A549 (cell line): ENCODE measurements around the gene MPDU1. TPM values are rescaled to one million over a fixed set of nuclear protein-coding genes. Genes with fewer than 3 reads are reported as not detected.

Experiments used
- ATAC-seq, 2 experiments: fragments of 200-7000 bp in 1 of 2; fragments of >200 bp in 1 of 2; cut with Nextera tagmentation in 1 of 2; cut with Tn5 transposase in 1 of 2; 3 replicates each; pipeline versions ENCODE4 v1.8.0 to v1.9.1; 2018 to 2020; ENCODE audit warnings: mild to moderate bottlenecking in 1 of 2, moderate library complexity in 1 of 2
- CTCF ChIA-PET: fragments of 300-600 bp; sonication (Branson Sonifier 250); formaldehyde crosslinking; extraction: SDS; loops from one replicate; lab custom pipeline; 2021; ENCODE audit warnings: antibody characterized with exemption, inconsistent platforms; lab: Yijun Ruan, JAX
- POLR2A ChIA-PET: fragments of 350-600 bp; formaldehyde crosslinking; extraction: SDS; loops from one replicate; lab custom pipeline; 2021; ENCODE audit warnings: antibody characterized with exemption, inconsistent platforms; lab: Yijun Ruan, JAX
- DNase-seq, 2 experiments: peaks; one replicate each; pipeline versions ENCODE4 v3.0.0 to v3.0.0-alpha.2; 2011 to 2016; ENCODE audit warnings: low read depth in 1 of 2, low spot score in 1 of 2
- FAIRE-seq: peaks from 2 replicates; lab custom pipeline; 2011; peaks lifted over from hg19 to GRCh38; lab: Jason Lieb, UNC
- H3K27ac ChIP-seq, 2 experiments: fragments of >200 bp; sonication (Bioruptor Twin); formaldehyde crosslinking; 3 replicates each; pipeline ENCODE4 v1.5.1; 2016 to 2017
- H3K4me1 ChIP-seq: fragments of >200 bp; sonication (Bioruptor Twin); formaldehyde crosslinking; 3 replicates; pipeline ENCODE4 v1.6.1; 2016
- H3K4me2 ChIP-seq: fragments of >200 bp; sonication (Bioruptor Twin); formaldehyde crosslinking; 3 replicates; pipeline ENCODE4 v1.6.1; 2016
- H3K4me3 ChIP-seq: fragments of >200 bp; sonication (Bioruptor Twin); formaldehyde crosslinking; 3 replicates; pipeline ENCODE4 v1.5.1; 2016
- H3K9me3 ChIP-seq: fragments of >200 bp; sonication (Bioruptor Twin); formaldehyde crosslinking; 3 replicates; pipeline ENCODE4 v1.6.1; 2016
- CBX8 ChIP-seq: fragments of 200-600 bp; sonication (generic); IDR thresholded peaks from 2 replicates; pipeline ENCODE4 v1.6.1; 2016
- FOSB ChIP-seq: fragments of 250-450 bp; sonication (Bioruptor Pico); IDR thresholded peaks from 2 replicates; pipeline ENCODE4 v1.5.0; 2020; ENCODE audit warnings: mild to moderate bottlenecking, moderate library complexity
- FOXS1 ChIP-seq: fragments of 250-450 bp; sonication (Bioruptor Pico); IDR thresholded peaks from 2 replicates; pipeline ENCODE4 v1.5.0; 2020; ENCODE audit warnings: mild to moderate bottlenecking, moderate library complexity
- GATA3 ChIP-seq: IDR thresholded peaks from 2 replicates; pipeline ENCODE4 v1.6.1; 2012; ENCODE audit warnings: borderline replicate concordance
- HOXB13 ChIP-seq: fragments of 250-450 bp; sonication (Bioruptor Pico); IDR thresholded peaks from 2 replicates; pipeline ENCODE4 v1.5.0; 2020; ENCODE audit warnings: low read depth, mild to moderate bottlenecking, moderate library complexity
- JUN ChIP-seq, 2 experiments: fragments of >200 bp; sonication (Bioruptor Twin); formaldehyde crosslinking; IDR thresholded peaks; 2 replicates in 1 of 2; 3 replicates in 1 of 2; pipeline ENCODE4 v1.6.1; 2016 to 2017
- JUNB ChIP-seq: fragments of >200 bp; sonication (Bioruptor Twin); formaldehyde crosslinking; IDR thresholded peaks from 2 replicates; pipeline ENCODE4 v1.6.1; 2016
- KDM1A ChIP-seq: fragments of 200-600 bp; sonication (generic); IDR thresholded peaks from 2 replicates; pipeline ENCODE4 v1.6.1; 2016; ENCODE audit warnings: low read depth, mild to moderate bottlenecking
- MAZ ChIP-seq: fragments of 150-350 bp; IDR thresholded peaks from 2 replicates; pipeline ENCODE4 v1.6.1; 2014; ENCODE audit warnings: antibody characterized with exemption, low read depth, low read length, borderline replicate concordance
- NFE2L2 ChIP-seq: fragments of 150-350 bp; conservative IDR thresholded peaks from 2 replicates; pipeline ENCODE4 v1.6.1; 2014; ENCODE audit warnings: low read length
- NPAS2 ChIP-seq: fragments of 250-450 bp; sonication (Bioruptor Pico); IDR thresholded peaks from 2 replicates; pipeline ENCODE4 v1.8.0; 2022; ENCODE audit warnings: mild to moderate bottlenecking, moderate library complexity, borderline replicate concordance
- PHF8 ChIP-seq: fragments of 200-600 bp; sonication (generic); IDR thresholded peaks from 2 replicates; pipeline ENCODE4 v1.6.1; 2016; ENCODE audit warnings: low read depth, mild to moderate bottlenecking, antibody characterized with exemption, moderate library complexity, borderline replicate concordance
- POLR2A ChIP-seq: IDR thresholded peaks from 2 replicates; pipeline ENCODE4 v1.6.1; 2012; ENCODE audit warnings: mild to moderate bottlenecking, low read length
- POLR2AphosphoS2 ChIP-seq: conservative IDR thresholded peaks from 2 replicates; pipeline ENCODE4 v1.6.1; 2012; ENCODE audit warnings: low read length, improper control_type of control experiment, inconsistent platforms
- RCOR1 ChIP-seq: fragments of 150-350 bp; IDR thresholded peaks from 2 replicates; pipeline ENCODE4 v1.6.1; 2014; ENCODE audit warnings: antibody characterized with exemption, low read length, low read depth
- RFX5 ChIP-seq: fragments of 450-650 bp; IDR thresholded peaks from 2 replicates; pipeline ENCODE4 v1.7.1; 2014; ENCODE audit warnings: antibody characterized with exemption, mild to moderate bottlenecking, moderate library complexity
- RNF2 ChIP-seq: fragments of 200-600 bp; sonication (generic); IDR thresholded peaks from 2 replicates; pipeline ENCODE4 v1.6.1; 2016; ENCODE audit warnings: low read depth, mild to moderate bottlenecking, antibody characterized with exemption, moderate library complexity, borderline replicate concordance
- SMC3 ChIP-seq: fragments of >200 bp; sonication (Bioruptor Twin); formaldehyde crosslinking; IDR thresholded peaks from 3 replicates; pipeline ENCODE4 v1.6.1; 2018; ENCODE audit warnings: inconsistent platforms
- ZFP36 ChIP-seq: fragments of 450-650 bp; IDR thresholded peaks from 2 replicates; pipeline ENCODE4 v1.6.1; 2014; ENCODE audit warnings: borderline replicate concordance; ENCODE audit not compliant: partially characterized antibody
- WGBS: methylation state at CpG from one replicate; pipeline ENCODE4 v1.1.6; 2017; ENCODE audit errors: missing lambda C conversion rate; 5-methylcytosine and 5-hydroxymethylcytosine counted together
- polyA plus RNA-seq, 4 experiments: library from polyadenylated mRNA; depleted of rRNA in 3 of 4; stranded (reverse); fragments of >200 nt; fragmentation: RNase III in 1 of 4; extraction: RNeasy Plus Mini Kit Qiagen cat#74134 plus additional on column Dnase treatment in 1 of 4; gene quantifications; 2 replicates in 3 of 4; 3 replicates in 1 of 4; pipeline ENCODE4 v1.2.3, GENCODE V29; 2011 to 2017
- TF ChIP-seq, protein P1 (sequence below): fragments of >200 bp; sonication (Bioruptor Twin); formaldehyde crosslinking; IDR thresholded peaks from 3 replicates; pipeline ENCODE4 v1.5.1; 2016
- TF ChIP-seq, protein P2 (sequence below): fragments of >200 bp; sonication (Bioruptor Twin); formaldehyde crosslinking; IDR thresholded peaks from 3 replicates; pipeline ENCODE4 v1.6.1; 2016
- TF ChIP-seq, protein P3 (sequence below): IDR thresholded peaks from 2 replicates; pipeline ENCODE4 v1.6.1; 2012

MPDU1 gene
- polyA plus RNA-seq, 2 of the 4 experiments (the other 2 are of a cell fraction), result 134 to 148 TPM

DNA sequence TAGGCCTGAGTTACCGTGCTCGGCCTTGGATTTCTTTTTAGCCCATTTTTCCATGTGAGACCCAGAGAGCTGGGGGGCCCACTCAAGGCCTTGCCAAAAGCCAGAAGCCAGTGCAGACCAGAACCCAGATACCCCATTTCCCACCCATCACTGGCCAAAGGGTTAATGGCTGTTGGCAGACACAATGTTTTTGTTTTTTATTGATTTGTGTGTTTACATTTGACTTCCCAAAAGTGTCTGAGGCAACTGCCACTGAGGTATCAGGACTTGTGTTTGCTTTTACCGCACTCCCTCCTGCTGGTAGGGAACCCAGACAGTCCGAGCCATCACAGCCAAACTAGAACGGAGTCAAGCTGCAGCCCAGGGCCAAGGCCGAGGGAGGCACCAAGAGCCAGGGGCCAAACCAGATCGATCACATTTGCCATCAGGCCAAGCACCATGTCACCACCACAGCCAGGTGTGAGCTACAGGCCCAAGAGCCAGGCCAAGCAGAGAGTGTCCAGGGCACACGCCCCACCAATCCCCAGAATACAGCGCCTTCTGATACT lies 42.5 kb upstream of the MPDU1 start (continued):
- no peak for TF ChIP-seq MAZ

DNA sequence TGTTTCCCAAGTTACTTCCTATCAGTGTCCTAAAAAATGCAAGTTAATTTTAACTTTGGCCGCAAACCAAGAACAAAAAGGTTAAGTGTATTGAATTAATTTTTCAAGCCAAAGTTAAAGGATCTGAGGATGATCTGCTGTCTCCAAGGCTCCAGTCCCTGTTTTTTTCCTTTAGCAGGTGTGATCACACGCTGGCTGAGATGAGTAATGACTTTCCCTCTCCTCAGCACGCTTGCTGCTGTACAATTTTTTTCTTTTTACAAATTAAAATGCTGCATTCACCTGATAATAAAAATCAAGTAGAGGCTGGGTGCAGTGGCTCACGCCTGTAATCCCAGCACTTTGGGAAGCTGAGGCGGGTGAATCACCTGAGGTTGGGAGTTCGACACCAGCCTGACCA lies 38.7 kb upstream of the MPDU1 start:
- CTCF ChIA-PET, result interaction anchor here (16.8 kb wide), 1 partner anchor 15 kb away, joined by 190 read pairs; the partner anchor contains the start of genes SENP3 and TNFSF13
- DNase-seq (no peak), ATAC-seq (no peak), FAIRE-seq (peak; percentile 88)
- Histone ChIP-seq H3K27ac (no peak overlapping the region), H3K4me3 (no peak overlapping the region), H3K4me2 (no peak overlapping the region)
- WGBS, result 69% methylated on average over 6 of the region's 6 CpGs
- TF ChIP-seq KDM1A (no peak), POLR2AphosphoS2 (no peak), FOSB (CRISPR knock-in tag) (no peak), PHF8 (no peak), NPAS2 (CRISPR knock-in tag) (no peak), ZFP36 (no peak), JUNB (no peak), GATA3 (no peak), FOXS1 (CRISPR knock-in tag) (no peak), RCOR1 (no peak), NFE2L2 (no peak), CBX8 (no peak)
- TF ChIP-seq, protein P1, sequence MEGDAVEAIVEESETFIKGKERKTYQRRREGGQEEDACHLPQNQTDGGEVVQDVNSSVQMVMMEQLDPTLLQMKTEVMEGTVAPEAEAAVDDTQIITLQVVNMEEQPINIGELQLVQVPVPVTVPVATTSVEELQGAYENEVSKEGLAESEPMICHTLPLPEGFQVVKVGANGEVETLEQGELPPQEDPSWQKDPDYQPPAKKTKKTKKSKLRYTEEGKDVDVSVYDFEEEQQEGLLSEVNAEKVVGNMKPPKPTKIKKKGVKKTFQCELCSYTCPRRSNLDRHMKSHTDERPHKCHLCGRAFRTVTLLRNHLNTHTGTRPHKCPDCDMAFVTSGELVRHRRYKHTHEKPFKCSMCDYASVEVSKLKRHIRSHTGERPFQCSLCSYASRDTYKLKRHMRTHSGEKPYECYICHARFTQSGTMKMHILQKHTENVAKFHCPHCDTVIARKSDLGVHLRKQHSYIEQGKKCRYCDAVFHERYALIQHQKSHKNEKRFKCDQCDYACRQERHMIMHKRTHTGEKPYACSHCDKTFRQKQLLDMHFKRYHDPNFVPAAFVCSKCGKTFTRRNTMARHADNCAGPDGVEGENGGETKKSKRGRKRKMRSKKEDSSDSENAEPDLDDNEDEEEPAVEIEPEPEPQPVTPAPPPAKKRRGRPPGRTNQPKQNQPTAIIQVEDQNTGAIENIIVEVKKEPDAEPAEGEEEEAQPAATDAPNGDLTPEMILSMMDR, result no peak
- TF ChIP-seq, all 56 proteins: peak for 0
- no peaks in the 10 kb centered on the region for H3K9me3 ChIP-seq
- peaks cover 13% of the 10 kb centered on the region for H3K4me1 ChIP-seq
- POLR2A ChIA-PET, result no interaction called here

DNA sequence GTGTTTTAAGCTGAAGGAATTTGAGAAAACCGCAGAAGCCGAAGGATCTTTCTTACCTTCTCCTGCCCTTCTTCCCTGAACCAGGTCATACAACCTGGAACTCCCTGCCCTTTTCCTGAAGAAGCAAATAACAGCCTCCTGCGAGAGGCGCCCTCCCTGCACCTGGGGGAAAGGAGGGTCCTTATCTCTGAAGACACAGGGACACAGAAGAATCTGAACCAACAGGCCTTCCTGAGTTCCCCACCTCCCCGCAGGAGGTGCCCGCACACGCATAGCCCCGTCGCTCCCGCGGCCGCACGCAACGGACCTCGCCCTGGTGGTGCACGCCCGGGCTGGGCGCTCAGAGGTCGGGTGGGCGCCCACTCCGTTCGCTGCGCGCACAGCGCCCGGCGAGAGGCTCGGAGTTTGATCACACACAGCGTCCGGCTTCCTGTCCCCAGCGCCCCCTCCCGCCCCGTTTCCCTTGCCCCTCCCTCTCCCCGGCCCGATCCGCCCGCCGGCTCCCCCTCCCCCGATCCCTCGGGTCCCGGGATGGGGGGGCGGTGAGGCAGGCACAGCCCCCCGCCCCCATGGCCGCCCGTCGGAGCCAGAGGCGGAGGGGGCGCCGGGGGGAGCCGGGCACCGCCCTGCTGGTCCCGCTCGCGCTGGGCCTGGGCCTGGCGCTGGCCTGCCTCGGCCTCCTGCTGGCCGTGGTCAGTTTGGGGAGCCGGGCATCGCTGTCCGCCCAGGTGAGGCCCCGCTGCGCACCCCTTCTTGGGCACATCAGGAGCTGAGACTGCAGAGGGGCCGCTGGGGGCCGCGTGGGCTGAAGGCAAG lies 34.9 kb upstream of the MPDU1 start, which contains the start of gene TNFSF12:
TNFSF12 (plus strand) TSS at position 474 of the 816 bp plus-strand sequence; CDS start at position 570, 96 bp downstream.
- H3K4me3 ChIP-seq, result peak within 1 kb of the TSS; percentile 63
- WGBS, result 10% methylated on average over 17 of the region's 65 CpGs
- CTCF ChIA-PET, result interaction anchor here (0.6 to 16.8 kb wide), 16 partner anchors 8 to 195 kb away, joined by 3 to 190 read pairs (median 4); partner anchors contain the start of genes SENP3, TMEM95 and TNFSF13

More for the DNA sequence above, 34.9 kb upstream of the MPDU1 start, which contains the start of gene TNFSF12:
- POLR2A ChIA-PET, result interaction anchor here (0.6 to 1.7 kb wide), 3 partner anchors 11 to 64 kb away, joined by 3 to 9 read pairs (median 5); partner anchors contain the start of gene MPDU1
- peak within 1 kb of the TSS; percentile 84 for H3K4me2 ChIP-seq
- TF ChIP-seq, protein P2, sequence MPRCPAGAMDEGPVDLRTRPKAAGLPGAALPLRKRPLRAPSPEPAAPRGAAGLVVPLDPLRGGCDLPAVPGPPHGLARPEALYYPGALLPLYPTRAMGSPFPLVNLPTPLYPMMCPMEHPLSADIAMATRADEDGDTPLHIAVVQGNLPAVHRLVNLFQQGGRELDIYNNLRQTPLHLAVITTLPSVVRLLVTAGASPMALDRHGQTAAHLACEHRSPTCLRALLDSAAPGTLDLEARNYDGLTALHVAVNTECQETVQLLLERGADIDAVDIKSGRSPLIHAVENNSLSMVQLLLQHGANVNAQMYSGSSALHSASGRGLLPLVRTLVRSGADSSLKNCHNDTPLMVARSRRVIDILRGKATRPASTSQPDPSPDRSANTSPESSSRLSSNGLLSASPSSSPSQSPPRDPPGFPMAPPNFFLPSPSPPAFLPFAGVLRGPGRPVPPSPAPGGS, result peak; percentile 78; the same call in 2 of the 3 replicates
- TF ChIP-seq, protein P3, sequence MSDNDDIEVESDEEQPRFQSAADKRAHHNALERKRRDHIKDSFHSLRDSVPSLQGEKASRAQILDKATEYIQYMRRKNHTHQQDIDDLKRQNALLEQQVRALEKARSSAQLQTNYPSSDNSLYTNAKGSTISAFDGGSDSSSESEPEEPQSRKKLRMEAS, result no peak
- peak; percentile 10; the same call in 1 of the 2 replicates for TF ChIP-seq GATA3
- TF ChIP-seq ZFP36, result no peak
- peak; percentile 68 for TF ChIP-seq PHF8
- peak; percentile 28 to 55; a peak in 2 of 5 replicates for TF ChIP-seq JUN (IDR thresholded peaks at IDR 0.05)
- TF ChIP-seq RFX5, result no peak
- no peak for TF ChIP-seq HOXB13 (CRISPR knock-in tag)
- TF ChIP-seq, protein P1, result peak; percentile 19; the same call in 1 of the 3 replicates
- TF ChIP-seq RNF2, result 0 out of 2 replicates have a peak, but pooled peaks have one; percentile 34
- peak; percentile 82 for TF ChIP-seq POLR2A
- TF ChIP-seq SMC3, result peak; percentile 33; the same call in 1 of the 3 replicates
- TF ChIP-seq FOXS1 (CRISPR knock-in tag), result no peak
- TF ChIP-seq, all 56 proteins: peak for 8
- H3K4me1 ChIP-seq, result peaks cover 17% of the 10 kb centered on the region
- FAIRE-seq (no peak), ATAC-seq (peak; percentile 89), DNase-seq (peak in 1 of 2 experiments; percentile 42)
- H3K27ac ChIP-seq, result peak within 1 kb of the TSS; percentile 81 to 90
- no peaks in the 10 kb centered on the region for H3K9me3 ChIP-seq
